UCSD-AML1 (cell line): ENCODE results near the gene DENND6B.
"Not testable (repeated sequence)": the region's sequence is repeated elsewhere in the genome, so short reads cannot be mapped to it uniquely, and the experiment has no call there.

ENCODE experiments used
- DNase-seq: peaks from one replicate; lab custom pipeline; 2025; ENCODE audit not compliant: unreplicated experiment; lab: John Stamatoyannopoulos, UW

Gene DENND6B

GRCh38 chr22:50273781-50274180, 53.0 kb downstream of the DENND6B start:
- not testable (repeated sequence) for DNase-seq

GRCh38 chr22:50273352-50273751, 53.5 kb downstream of the DENND6B start:
- DNase-seq: not testable (repeated sequence)

- DNase-seq: peak; percentile 18
Measured at GRCh38 chr22:50272044-50272802, 54.6 kb downstream of the DENND6B start.

GRCh38 chr22:50271519-50271970, 55.3 kb downstream of the DENND6B start:
- peak; percentile 63 for DNase-seq

- peak; percentile 71 for DNase-seq
Measured at GRCh38 chr22:50270666-50271394, 56.0 kb downstream of the DENND6B start.

- DNase-seq: peak; percentile 71
Measured at GRCh38 chr22:50269970-50270665, 56.7 kb downstream of the DENND6B start, which contains the start of gene MAPK11. Gene MAPK11 (minus strand): TSS chr22:50270380. CDS start chr22:50270292, 88 bp downstream.

- DNase-seq: peak; percentile 47
Measured at GRCh38 chr22:50269573-50269969, 57.2 kb downstream of the DENND6B start.

- no peak for DNase-seq
Measured at GRCh38 chr22:50268655-50269113, 58.1 kb downstream of the DENND6B start.

GRCh38 chr22:50267591-50268390, 59.0 kb downstream of the DENND6B start:
- DNase-seq: no peak

- no peak for DNase-seq
Measured at GRCh38 chr22:50266994-50267393, 59.8 kb downstream of the DENND6B start.

- DNase-seq: no peak
Measured at GRCh38 chr22:50264946-50265669, 61.7 kb downstream of the DENND6B start.

GRCh38 chr22:50264104-50264745, 62.6 kb downstream of the DENND6B start:
- DNase-seq: no peak

- DNase-seq: no peak
Measured at GRCh38 chr22:50262973-50263617, 63.7 kb downstream of the DENND6B start.

- DNase-seq: peak; percentile 26
Measured at GRCh38 chr22:50262460-50262911, 64.3 kb downstream of the DENND6B start.

- DNase-seq: peak; percentile 78
Measured at GRCh38 chr22:50261615-50262459, 65.0 kb downstream of the DENND6B start, which contains the start of gene MAPK12. Gene MAPK12 (minus strand): TSS chr22:50261683. CDS start chr22:50261509, 174 bp downstream.

GRCh38 chr22:50260801-50261614, 65.8 kb downstream of the DENND6B start:
- DNase-seq: peak; percentile 57

GRCh38 chr22:50260434-50260800, 66.4 kb downstream of the DENND6B start:
- DNase-seq: no peak
